H9 (cell line): ENCODE results near the gene CDH4. TPM values are rescaled to one million over a fixed set of nuclear protein-coding genes. Genes with fewer than 3 reads are reported as not detected.

Experiments used
- DNase-seq: peaks from one replicate; pipeline ENCODE4 v3.0.0-alpha.2; 2017
- H2AFZ ChIP-seq: one replicate; pipeline ENCODE4 v1.6.1; 2013; ENCODE audit warnings: mild to moderate bottlenecking, low read length, control low read depth, moderate library complexity
- H2AK5ac ChIP-seq: 2 replicates; pipeline ENCODE4 v1.6.1; 2013; ENCODE audit warnings: low read length, control low read depth, mixed read lengths; ENCODE audit not compliant: insufficient read length
- H2BK120ac ChIP-seq: one replicate; pipeline ENCODE4 v1.6.1; 2013; ENCODE audit warnings: low read depth, mild to moderate bottlenecking, low read length, control low read depth, inconsistent platforms; ENCODE audit not compliant: poor library complexity, severe bottlenecking
- H2BK12ac ChIP-seq: 2 replicates; pipeline ENCODE4 v1.6.1; 2013; ENCODE audit warnings: low read length, control low read depth, mixed read lengths, low read depth; ENCODE audit not compliant: insufficient read length
- H2BK15ac ChIP-seq: 2 replicates; pipeline ENCODE4 v1.6.1; 2013; ENCODE audit warnings: low read depth, low read length, control low read depth
- H2BK20ac ChIP-seq: one replicate; pipeline ENCODE4 v1.6.1; 2013; ENCODE audit warnings: low read depth, mild to moderate bottlenecking, low read length, control low read depth, inconsistent platforms; ENCODE audit not compliant: poor library complexity, severe bottlenecking
- H2BK5ac ChIP-seq: 2 replicates; pipeline ENCODE4 v1.6.1; 2013; ENCODE audit warnings: low read length, control low read depth, mixed read lengths; ENCODE audit not compliant: insufficient read length
- H3K14ac ChIP-seq: 2 replicates; pipeline ENCODE4 v1.6.1; 2013; ENCODE audit warnings: low read length, control low read depth; ENCODE audit not compliant: insufficient read depth
- H3K18ac ChIP-seq: 2 replicates; pipeline ENCODE4 v1.6.1; 2013; ENCODE audit warnings: low read depth, mild to moderate bottlenecking, mixed read lengths, low read length, control low read depth; ENCODE audit not compliant: insufficient read length
- H3K23ac ChIP-seq: 2 replicates; pipeline ENCODE4 v1.6.1; 2013; ENCODE audit warnings: low read length, control low read depth, mixed read lengths, low read depth; ENCODE audit not compliant: insufficient read length
- H3K23me2 ChIP-seq: 2 replicates; pipeline ENCODE4 v1.6.1; 2013; ENCODE audit warnings: low read depth, mild to moderate bottlenecking, mixed read lengths, low read length, control low read depth; ENCODE audit not compliant: insufficient read length, poor library complexity, severe bottlenecking
- H3K27ac ChIP-seq: 2 replicates; pipeline ENCODE4 v1.5.1; 2013; ENCODE audit warnings: low read length, control low read depth, mixed read lengths, low read depth; ENCODE audit not compliant: insufficient read length
- H3K27me3 ChIP-seq: 2 replicates; pipeline ENCODE4 v1.6.1; 2013; ENCODE audit warnings: low read length, control low read depth, inconsistent platforms; ENCODE audit not compliant: insufficient read depth
- H3K4ac ChIP-seq: 2 replicates; pipeline ENCODE4 v1.6.1; 2013; ENCODE audit warnings: low read depth, mild to moderate bottlenecking, control low read depth, inconsistent platforms, low read length, moderate library complexity
- H3K4me1 ChIP-seq: 2 replicates; pipeline ENCODE4 v1.6.1; 2013; ENCODE audit warnings: low read length, control low read depth, inconsistent platforms; ENCODE audit not compliant: insufficient read depth
- H3K4me2 ChIP-seq: 2 replicates; pipeline ENCODE4 v1.6.1; 2013; ENCODE audit warnings: low read length, control low read depth, mixed read lengths; ENCODE audit not compliant: insufficient read length, insufficient read depth
- H3K56ac ChIP-seq: 2 replicates; pipeline ENCODE4 v1.6.1; 2013; ENCODE audit warnings: low read depth, mild to moderate bottlenecking, mixed read lengths, low read length, control low read depth; ENCODE audit not compliant: insufficient read length
- H3K79me1 ChIP-seq: 2 replicates; pipeline ENCODE4 v1.6.1; 2013; ENCODE audit warnings: low read depth, mild to moderate bottlenecking, moderate library complexity, low read length, control low read depth, inconsistent platforms; ENCODE audit not compliant: insufficient read depth, poor library complexity, severe bottlenecking
- H3K79me2 ChIP-seq: 2 replicates; pipeline ENCODE4 v1.6.1; 2013; ENCODE audit warnings: low read length, control low read depth, inconsistent platforms; ENCODE audit not compliant: insufficient read depth
- H3K9ac ChIP-seq: 2 replicates; pipeline ENCODE4 v1.6.1; 2013; ENCODE audit warnings: low read length, control low read depth, mixed read lengths; ENCODE audit not compliant: insufficient read length; ENCODE audit errors: extremely low read depth
- H3K9me3 ChIP-seq: one replicate; pipeline ENCODE4 v1.6.1; 2013; ENCODE audit warnings: low read depth, low read length, inconsistent platforms; ENCODE audit not compliant: control insufficient read depth
- H3T11ph ChIP-seq: one replicate; pipeline ENCODE4 v1.6.1; 2013; ENCODE audit warnings: mild to moderate bottlenecking, low read length, control low read depth, inconsistent platforms
- H4K20me1 ChIP-seq: one replicate; pipeline ENCODE4 v1.6.1; 2013; ENCODE audit not compliant: control insufficient read depth, insufficient read length, insufficient read depth
- H4K5ac ChIP-seq: 2 replicates; pipeline ENCODE4 v1.6.1; 2013; ENCODE audit warnings: low read depth, mild to moderate bottlenecking, mixed read lengths, low read length, control low read depth; ENCODE audit not compliant: insufficient read length
- H4K8ac ChIP-seq: replicated peaks from 2 replicates; pipeline ENCODE4 v1.6.1; 2013; ENCODE audit warnings: low read length, control low read depth, mixed read lengths, low read depth; ENCODE audit not compliant: insufficient read length
- H4K91ac ChIP-seq: 2 replicates; pipeline ENCODE4 v1.6.1; 2013; ENCODE audit warnings: low read depth, mild to moderate bottlenecking, moderate library complexity, mixed read lengths, low read length, control low read depth; ENCODE audit not compliant: insufficient read length
- H3K27ac Mint-ChIP-seq, 3 experiments: 2 replicates in 2 of 3; 3 replicates in 1 of 3; pipeline ENCODE4 v1.8.0; 2020 to 2021; ENCODE audit warnings: mixed read lengths in 3 of 3, mild to moderate bottlenecking in 1 of 3, moderate library complexity in 1 of 3
- H3K27me3 Mint-ChIP-seq: 2 replicates; pipeline ENCODE4 v1.8.0; 2021; ENCODE audit warnings: low read depth, mild to moderate bottlenecking, moderate library complexity, mixed read lengths
- H3K36me3 Mint-ChIP-seq, 3 experiments: 2 replicates in 2 of 3; 3 replicates in 1 of 3; pipeline ENCODE4 v1.8.0; 2020 to 2021; ENCODE audit warnings: low read depth in 3 of 3, mixed read lengths in 3 of 3; ENCODE audit not compliant: insufficient read depth in 1 of 3
- H3K4me1 Mint-ChIP-seq, 2 experiments: 2 replicates each; pipeline ENCODE4 v1.8.0; 2020; ENCODE audit warnings: mixed read lengths in 2 of 2
- H3K4me3 Mint-ChIP-seq, 2 experiments: 2 replicates in 1 of 2; 3 replicates in 1 of 2; pipeline ENCODE4 v1.8.0; 2020 to 2021; ENCODE audit warnings: mild to moderate bottlenecking in 2 of 2, mixed read lengths in 2 of 2, moderate library complexity in 1 of 2
- H3K9me3 Mint-ChIP-seq, 2 experiments: 2 replicates in 1 of 2; 3 replicates in 1 of 2; pipeline ENCODE4 v1.8.0; 2020; ENCODE audit warnings: mild to moderate bottlenecking in 2 of 2, mixed read lengths in 2 of 2, moderate library complexity in 1 of 2
- CTCF ChIP-seq: fragments of 200-600 bp; sonication (generic); conservative IDR thresholded peaks from 3 replicates; pipeline ENCODE4 v1.8.0; 2021; ENCODE audit warnings: antibody characterized with exemption, mild to moderate bottlenecking
- WGBS: extraction: QIAGEN DNeasy Blood & Tissue Kit; methylation state at CpG from one replicate; pipeline ENCODE4 v1.1.7; 2013; ENCODE audit warnings: missing lambda C conversion rate, low lambda C conversion rate, mixed read lengths; ENCODE audit not compliant: insufficient read length; ENCODE audit errors: extremely low coverage; 5-methylcytosine and 5-hydroxymethylcytosine counted together
- total RNA-seq: library from RNA; stranded (reverse); gene quantifications from 2 replicates; pipeline ENCODE4 v1.2.1, GENCODE V29; 2021

CDH4 gene
- total RNA-seq, 1 experiment from 2014 or later, result 3.0 TPM

- no peaks in the 10 kb centered on the region for H3K23me2 ChIP-seq
- no peak overlapping the region for H4K5ac ChIP-seq
- no peak overlapping the region for H2BK20ac ChIP-seq
- Mint-ChIP-seq H3K27ac (no peak overlapping the region), H3K4me3 (no peak overlapping the region), H3K9me3 (no peaks in the 10 kb centered on the region), H3K27me3 (peaks cover 14% of the 10 kb centered on the region), H3K4me1 (peaks cover 14 to 18% of the 10 kb centered on the region in 2 experiments), H3K36me3 (no peaks in the 10 kb centered on the region)
- no peak for TF ChIP-seq CTCF
- H3T11ph ChIP-seq, result no peak overlapping the region
- H4K8ac ChIP-seq, result no peak overlapping the region
- no peaks in the 10 kb centered on the region for H4K20me1 ChIP-seq
- no peak for DNase-seq
- H3K9ac ChIP-seq, result no peak overlapping the region
- H3K27me3 ChIP-seq, result no peaks in the 10 kb centered on the region
- no peak overlapping the region for H2BK5ac ChIP-seq
- H3K79me1 ChIP-seq, result no peaks in the 10 kb centered on the region
- H3K27ac ChIP-seq, result no peak overlapping the region
- H3K56ac ChIP-seq, result no peak overlapping the region
- H2BK120ac ChIP-seq, result no peak overlapping the region
- no peak overlapping the region for H3K23ac ChIP-seq
- H2BK15ac ChIP-seq, result no peak overlapping the region
- H2AFZ ChIP-seq, result no peak overlapping the region
- no peaks in the 10 kb centered on the region for H3K79me2 ChIP-seq
- H3K4me1 ChIP-seq, result no peaks in the 10 kb centered on the region; the same call in 1 of the 2 replicates
- H4K91ac ChIP-seq, result no peak overlapping the region
- no peak overlapping the region for H2AK5ac ChIP-seq
- WGBS, result no CpG with 5 or more reads among the region's 11 CpGs
- H3K4ac ChIP-seq, result no peak overlapping the region
- H3K14ac ChIP-seq, result no peak overlapping the region
- H3K4me2 ChIP-seq, result no peak overlapping the region
- H2BK12ac ChIP-seq, result no peak overlapping the region
- no peaks in the 10 kb centered on the region for H3K9me3 ChIP-seq
- H3K18ac ChIP-seq, result no peak overlapping the region
Measured at GRCh38 chr20:61299104-61299503, 47.0 kb downstream of the CDH4 start.
